Measurements from ENCODE around the gene USP40.

DNA sequence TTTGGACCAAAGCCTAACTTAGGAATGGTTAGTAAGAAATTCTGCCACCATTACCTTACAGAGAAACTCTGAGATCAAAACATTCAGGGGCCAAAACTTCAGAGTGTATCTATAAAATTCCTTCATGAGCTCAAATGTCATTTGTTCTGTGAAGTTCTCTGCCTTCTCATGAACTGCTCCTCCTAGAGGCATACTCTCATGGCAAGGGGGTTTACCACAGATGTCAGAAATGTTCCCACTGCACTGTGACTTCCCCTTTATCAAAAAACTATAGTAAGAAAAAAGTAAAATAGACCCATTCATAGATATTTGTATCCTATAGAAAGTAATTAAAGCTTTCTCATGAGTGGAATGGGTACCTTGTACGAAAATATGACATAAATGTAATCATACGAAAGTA, 68.5 kb downstream of the USP40 start:
- TF ChIP-seq, protein P1, sequence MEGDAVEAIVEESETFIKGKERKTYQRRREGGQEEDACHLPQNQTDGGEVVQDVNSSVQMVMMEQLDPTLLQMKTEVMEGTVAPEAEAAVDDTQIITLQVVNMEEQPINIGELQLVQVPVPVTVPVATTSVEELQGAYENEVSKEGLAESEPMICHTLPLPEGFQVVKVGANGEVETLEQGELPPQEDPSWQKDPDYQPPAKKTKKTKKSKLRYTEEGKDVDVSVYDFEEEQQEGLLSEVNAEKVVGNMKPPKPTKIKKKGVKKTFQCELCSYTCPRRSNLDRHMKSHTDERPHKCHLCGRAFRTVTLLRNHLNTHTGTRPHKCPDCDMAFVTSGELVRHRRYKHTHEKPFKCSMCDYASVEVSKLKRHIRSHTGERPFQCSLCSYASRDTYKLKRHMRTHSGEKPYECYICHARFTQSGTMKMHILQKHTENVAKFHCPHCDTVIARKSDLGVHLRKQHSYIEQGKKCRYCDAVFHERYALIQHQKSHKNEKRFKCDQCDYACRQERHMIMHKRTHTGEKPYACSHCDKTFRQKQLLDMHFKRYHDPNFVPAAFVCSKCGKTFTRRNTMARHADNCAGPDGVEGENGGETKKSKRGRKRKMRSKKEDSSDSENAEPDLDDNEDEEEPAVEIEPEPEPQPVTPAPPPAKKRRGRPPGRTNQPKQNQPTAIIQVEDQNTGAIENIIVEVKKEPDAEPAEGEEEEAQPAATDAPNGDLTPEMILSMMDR (IDR thresholded peaks at IDR 0.05) = no peak
- no peak for TF ChIP-seq ZFP36 (IDR thresholded peaks at IDR 0.05; ENCODE audit: borderline replicate concordance, partially characterized antibody)
- no peak for TF ChIP-seq HEYL (CRISPR knock-in tag; IDR thresholded peaks at IDR 0.05)
- no peak for TF ChIP-seq MAFK (IDR thresholded peaks at IDR 0.05; ENCODE audit: partially characterized antibody)
- no peak for TF ChIP-seq MYC (IDR thresholded peaks at IDR 0.05; ENCODE audit: borderline replicate concordance, low read length)
- TF ChIP-seq RNF2 (IDR thresholded peaks at IDR 0.05; ENCODE audit: borderline replicate concordance, low read depth) = no peak
